ENCODE data around the gene SPRY1. TPM values are rescaled to one million over a fixed set of nuclear protein-coding genes. Genes with fewer than 3 reads are reported as not detected.
A peak's percentile ranks its signal among the peaks of the same experiment; 100 is the strongest.

Gene SPRY1
- total RNA-seq, 4 donors from 2014 or later, result 79.3 to 118 (median 98.4) TPM

GRCh38 chr4:123418351-123418931 lies 21.8 kb downstream of the SPRY1 start:
- H3K36me3 ChIP-seq, result no peaks in the 10 kb centered on the region
- H3K4me1 ChIP-seq, result peaks cover 0 to 18% (median 2%) of the 10 kb centered on the region in 3 donors
- WGBS, 2 donors (ENCODE audit: low coverage in 1 of 2), result 15 to 25% methylated on average over 2 to 3 of the region's 3 CpGs
- peak overlapping the region in 2 of 4 donors; percentile 5 to 53 for H3K27ac ChIP-seq
- TF ChIP-seq POLR2AphosphoS5 (IDR thresholded peaks at IDR 0.05) (peak; percentile 6), EP300 (IDR thresholded peaks at IDR 0.05) (no peak), POLR2A (IDR thresholded peaks at IDR 0.05) (no peak)
- TF ChIP-seq, protein P1, sequence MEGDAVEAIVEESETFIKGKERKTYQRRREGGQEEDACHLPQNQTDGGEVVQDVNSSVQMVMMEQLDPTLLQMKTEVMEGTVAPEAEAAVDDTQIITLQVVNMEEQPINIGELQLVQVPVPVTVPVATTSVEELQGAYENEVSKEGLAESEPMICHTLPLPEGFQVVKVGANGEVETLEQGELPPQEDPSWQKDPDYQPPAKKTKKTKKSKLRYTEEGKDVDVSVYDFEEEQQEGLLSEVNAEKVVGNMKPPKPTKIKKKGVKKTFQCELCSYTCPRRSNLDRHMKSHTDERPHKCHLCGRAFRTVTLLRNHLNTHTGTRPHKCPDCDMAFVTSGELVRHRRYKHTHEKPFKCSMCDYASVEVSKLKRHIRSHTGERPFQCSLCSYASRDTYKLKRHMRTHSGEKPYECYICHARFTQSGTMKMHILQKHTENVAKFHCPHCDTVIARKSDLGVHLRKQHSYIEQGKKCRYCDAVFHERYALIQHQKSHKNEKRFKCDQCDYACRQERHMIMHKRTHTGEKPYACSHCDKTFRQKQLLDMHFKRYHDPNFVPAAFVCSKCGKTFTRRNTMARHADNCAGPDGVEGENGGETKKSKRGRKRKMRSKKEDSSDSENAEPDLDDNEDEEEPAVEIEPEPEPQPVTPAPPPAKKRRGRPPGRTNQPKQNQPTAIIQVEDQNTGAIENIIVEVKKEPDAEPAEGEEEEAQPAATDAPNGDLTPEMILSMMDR (IDR thresholded peaks at IDR 0.05), result no peak
- no peaks in the 10 kb centered on the region for H3K27me3 ChIP-seq
- H3K9me3 ChIP-seq, result no peaks in the 10 kb centered on the region
- H3K4me3 ChIP-seq, result no peak overlapping the region
- peak; percentile 60 for ATAC-seq

DNA sequence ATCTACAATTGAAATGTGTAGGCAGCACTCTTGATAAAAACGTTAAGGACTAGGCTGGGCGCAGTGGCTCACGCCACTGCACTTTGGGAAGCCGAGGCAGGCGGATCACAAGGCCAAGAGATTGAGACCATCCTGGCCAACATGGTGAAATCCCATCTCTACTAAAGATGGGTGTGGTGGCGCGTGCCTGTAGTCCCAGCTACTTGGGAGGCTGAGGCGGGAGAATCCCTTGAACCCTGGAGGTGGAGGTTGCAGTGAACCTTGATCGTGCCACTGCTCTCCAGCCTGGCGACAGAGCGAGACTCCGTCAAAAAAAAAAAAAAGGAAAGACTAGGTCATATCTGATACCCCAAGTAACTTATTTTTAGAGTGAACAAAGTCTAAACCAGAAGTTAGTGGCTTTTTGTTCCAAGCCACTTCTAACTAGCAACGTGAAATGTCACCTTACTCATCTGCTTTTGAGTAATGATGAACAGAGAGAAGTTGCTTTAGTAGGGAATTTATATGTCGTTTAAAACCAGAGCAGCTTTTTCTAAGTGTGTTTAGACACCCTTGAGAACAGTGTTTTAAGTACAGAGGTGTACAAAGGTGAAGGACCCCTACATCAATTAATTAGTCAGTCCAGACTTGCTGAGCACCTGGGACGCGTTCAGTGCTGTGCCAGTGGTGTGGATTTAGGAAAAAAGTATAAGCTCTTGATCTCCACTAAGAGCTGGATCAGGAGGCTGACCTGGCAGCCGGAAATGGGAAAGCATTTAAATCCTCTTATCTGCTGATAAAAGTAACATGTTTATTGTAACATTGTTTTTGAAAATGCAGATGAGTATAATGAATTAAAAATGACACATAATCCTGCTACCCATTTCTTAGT lies 23.5 kb downstream of the SPRY1 start:
- Histone ChIP-seq H3K4me3 (no peak overlapping the region), H3K27me3 (no peaks in the 10 kb centered on the region), H3K36me3 (no peaks in the 10 kb centered on the region), H3K9me3 (no peaks in the 10 kb centered on the region), H3K4me1 (peaks cover 0 to 18% (median 2%) of the 10 kb centered on the region in 3 donors), H3K27ac (no peak overlapping the region)
- TF ChIP-seq, protein P1 (IDR thresholded peaks at IDR 0.05), result no peak
- no peak for TF ChIP-seq EP300 (IDR thresholded peaks at IDR 0.05)
- TF ChIP-seq POLR2AphosphoS5 (IDR thresholded peaks at IDR 0.05), result no peak
- TF ChIP-seq POLR2A (IDR thresholded peaks at IDR 0.05), result no peak
- ATAC-seq, result no peak
- 90 to 91% methylated on average over 8 to 14 of the region's 17 CpGs for WGBS, 2 donors (ENCODE audit: low coverage in 1 of 2)

DNA sequence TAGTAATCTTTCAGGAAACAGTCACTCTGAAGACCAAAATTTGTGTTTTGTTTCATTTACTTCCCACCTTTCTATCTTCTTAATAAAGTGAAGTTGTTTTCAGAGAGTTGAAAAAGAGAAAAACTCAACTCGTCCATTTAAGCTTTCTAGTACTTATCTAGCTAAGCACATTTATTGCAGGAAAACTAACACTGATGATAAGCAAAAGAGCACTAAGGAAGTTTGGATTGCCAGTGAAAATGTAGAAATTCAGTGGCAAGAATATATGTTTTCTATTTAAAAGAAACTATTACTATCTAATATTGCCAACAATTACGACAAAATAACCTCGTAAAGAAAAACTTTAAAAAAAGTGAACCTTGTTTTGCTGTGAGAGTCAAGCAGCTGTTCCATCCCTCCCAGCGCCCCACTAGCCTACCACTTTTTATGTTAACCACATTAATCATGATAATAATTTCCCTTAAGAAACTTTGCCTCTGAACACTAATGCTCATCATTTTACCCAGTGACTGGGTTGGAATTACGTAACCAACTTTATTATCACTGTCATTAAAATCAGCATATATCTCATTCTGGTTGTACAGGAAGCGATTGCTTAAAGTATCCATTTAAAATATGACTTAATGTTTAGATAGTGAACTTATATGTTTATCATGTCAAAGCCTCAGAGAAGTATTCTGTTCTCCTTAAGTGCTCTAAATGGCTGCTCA lies 24.8 kb downstream of the SPRY1 start:
- Histone ChIP-seq H3K4me3 (no peak overlapping the region), H3K4me1 (peaks cover 0 to 17% (median 2%) of the 10 kb centered on the region in 3 donors), H3K9me3 (no peaks in the 10 kb centered on the region), H3K27me3 (no peaks in the 10 kb centered on the region), H3K36me3 (no peaks in the 10 kb centered on the region), H3K27ac (no peak overlapping the region)
- WGBS, 2 donors (ENCODE audit: low coverage in 1 of 2), result 67 to 87% methylated on average over 4 to 6 of the region's 6 CpGs
- ATAC-seq, result no peak
- TF ChIP-seq, protein P1 (IDR thresholded peaks at IDR 0.05), result no peak
- TF ChIP-seq POLR2A (IDR thresholded peaks at IDR 0.05) (no peak), POLR2AphosphoS5 (IDR thresholded peaks at IDR 0.05) (no peak), EP300 (IDR thresholded peaks at IDR 0.05) (no peak)

DNA sequence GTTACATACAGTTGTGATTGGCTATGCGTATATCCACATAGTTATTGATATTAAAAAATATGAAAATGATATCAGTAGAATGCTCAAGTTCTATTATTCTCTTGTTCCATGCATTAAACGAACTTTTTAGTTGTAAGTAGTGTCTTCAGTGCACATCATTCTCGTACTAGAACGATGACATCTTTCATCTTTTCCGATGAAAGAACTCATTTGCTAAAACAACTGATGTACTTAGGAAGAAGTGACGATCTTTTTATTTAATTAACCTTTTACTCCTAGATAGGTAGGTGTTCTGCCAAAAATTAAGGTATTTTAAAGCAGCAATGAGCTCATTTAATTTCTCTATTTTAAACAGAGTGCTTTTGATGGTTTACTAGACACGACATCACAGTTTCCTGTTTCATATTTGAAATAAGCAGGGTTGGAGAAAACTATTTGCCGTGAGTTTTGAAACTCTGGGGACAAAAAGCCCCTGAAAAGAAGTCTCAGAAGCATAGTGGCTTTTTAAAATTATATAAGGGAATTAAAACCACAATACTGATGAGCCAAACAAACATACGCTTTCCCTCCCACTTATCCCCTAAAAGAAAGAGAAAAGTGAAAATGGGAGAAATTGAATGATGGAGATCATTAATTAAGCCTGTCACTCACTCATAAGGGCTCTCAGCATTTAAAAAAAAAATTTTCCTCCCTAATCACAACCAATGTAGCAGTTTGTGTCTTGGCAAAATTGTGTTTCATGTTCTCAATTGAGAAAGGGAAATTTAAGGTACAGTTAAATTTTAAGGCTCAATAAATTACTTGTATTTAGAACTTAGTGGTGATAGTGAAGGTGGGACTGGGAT lies 25.6 kb downstream of the SPRY1 start:
- H3K4me1 ChIP-seq, result peaks cover 0 to 14% (median 2%) of the 10 kb centered on the region in 3 donors
- no peaks in the 10 kb centered on the region for H3K27me3 ChIP-seq
- TF ChIP-seq, protein P1 (IDR thresholded peaks at IDR 0.05), result no peak
- TF ChIP-seq EP300 (IDR thresholded peaks at IDR 0.05) (no peak), POLR2A (IDR thresholded peaks at IDR 0.05) (no peak), POLR2AphosphoS5 (IDR thresholded peaks at IDR 0.05) (no peak)
- no peaks in the 10 kb centered on the region for H3K9me3 ChIP-seq
- peak overlapping the region in 1 of 4 donors; percentile 13 for H3K27ac ChIP-seq
- ATAC-seq, result no peak
- peak overlapping the region in 1 of 2 donors; percentile 15 for H3K4me3 ChIP-seq
- WGBS, 2 donors (ENCODE audit: low coverage in 1 of 2), result 63 to 75% methylated on average over 8 to 9 of the region's 9 CpGs
- H3K36me3 ChIP-seq, result no peaks in the 10 kb centered on the region
